K562 (cell line): ENCODE results near the gene CAV1. TPM values are rescaled to one million over a fixed set of nuclear protein-coding genes. Genes with fewer than 3 reads are reported as not detected.

Source experiments
- ARID1B ChIP-seq: fragments of 450-650 bp; IDR thresholded peaks from 2 replicates; pipeline ENCODE4 v1.6.1; 2016; ENCODE audit warnings: antibody characterized with exemption, mild to moderate bottlenecking, inconsistent platforms
- CBX5 ChIP-seq: IDR thresholded peaks from 2 replicates; pipeline ENCODE4 v1.6.1; 2014; ENCODE audit warnings: low read depth, borderline replicate concordance
- CCNT2 ChIP-seq: IDR thresholded peaks from 2 replicates; pipeline ENCODE4 v1.6.1; 2011; ENCODE audit warnings: borderline replicate concordance, low read depth, mild to moderate bottlenecking, moderate library complexity, mixed read lengths, low read length; ENCODE audit not compliant: insufficient read length; ENCODE audit errors: extremely low read depth
- FIP1L1 ChIP-seq: fragments of 200-400 bp; formaldehyde crosslinking; IDR thresholded peaks from 2 replicates; pipeline ENCODE4 v1.6.1; 2018; ENCODE audit warnings: mild to moderate bottlenecking, low read depth, low read length; ENCODE audit not compliant: poor library complexity, severe bottlenecking
- JUN ChIP-seq, 2 experiments: sonication (generic) in 1 of 2; formaldehyde crosslinking in 1 of 2; IDR thresholded peaks; 2 replicates each; pipeline versions ENCODE4 v1.6.1 to v1.8.0; 2012 to 2022; ENCODE audit warnings: borderline replicate concordance in 2 of 2, mild to moderate bottlenecking in 2 of 2, improper control_type of control experiment in 1 of 2, low read depth in 1 of 2, low read length in 1 of 2, missing genetic modification reagents in 1 of 2
- KDM5B ChIP-seq: fragments of 200-600 bp; sonication (generic); IDR thresholded peaks from 2 replicates; pipeline ENCODE4 v1.6.1; 2012; ENCODE audit warnings: low read depth, mild to moderate bottlenecking, moderate library complexity, low read length, control low read depth, inconsistent platforms; ENCODE audit not compliant: insufficient replicate concordance
- KLF1 ChIP-seq: fragments of 450-650 bp; IDR thresholded peaks from 2 replicates; pipeline ENCODE4 v1.6.1; 2016; ENCODE audit warnings: missing genetic modification characterization, missing compliant biosample characterization
- KLF13 ChIP-seq: fragments of 450-650 bp; IDR thresholded peaks from 2 replicates; pipeline ENCODE4 v1.6.1; 2016; ENCODE audit warnings: missing genetic modification characterization, low read depth, mild to moderate bottlenecking, missing compliant biosample characterization, moderate library complexity, borderline replicate concordance
- L3MBTL2 ChIP-seq: fragments of 450-650 bp; IDR thresholded peaks from 2 replicates; pipeline ENCODE4 v1.6.1; 2016; ENCODE audit warnings: mild to moderate bottlenecking, moderate library complexity
- LARP7 ChIP-seq: fragments of 450-650 bp; IDR thresholded peaks from 2 replicates; pipeline ENCODE4 v1.6.1; 2016
- MCM5 ChIP-seq: fragments of 450-650 bp; IDR thresholded peaks from 2 replicates; pipeline ENCODE4 v1.6.1; 2016; ENCODE audit warnings: low read depth
- NCOA4 ChIP-seq: fragments of 450-650 bp; IDR thresholded peaks from 2 replicates; pipeline ENCODE4 v1.6.1; 2018; ENCODE audit warnings: mild to moderate bottlenecking; ENCODE audit not compliant: partially characterized antibody
- RBBP5 ChIP-seq: fragments of 200-600 bp; sonication (generic); IDR thresholded peaks from 2 replicates; pipeline ENCODE4 v1.6.1; 2012; ENCODE audit warnings: borderline replicate concordance, mild to moderate bottlenecking, low read length, control low read depth, inconsistent platforms; ENCODE audit not compliant: insufficient read depth, poor library complexity, severe bottlenecking
- SMARCB1 ChIP-seq: IDR thresholded peaks from 2 replicates; pipeline ENCODE4 v1.6.1; 2011; ENCODE audit warnings: improper control_type of control experiment, low read depth; ENCODE audit not compliant: insufficient read length
- STAT5B ChIP-seq: fragments of 250-450 bp; sonication (Bioruptor Pico); IDR thresholded peaks from 2 replicates; pipeline ENCODE4 v1.8.0; 2021; ENCODE audit warnings: mild to moderate bottlenecking, inconsistent platforms
- TARDBP ChIP-seq: fragments of 450-650 bp; IDR thresholded peaks from 2 replicates; pipeline ENCODE4 v1.6.1; 2016
- ZBTB12 ChIP-seq: fragments of 250-450 bp; sonication (Bioruptor Pico); IDR thresholded peaks from 2 replicates; pipeline ENCODE4 v1.4.0; 2020
- ZC3H8 ChIP-seq: fragments of 450-650 bp; IDR thresholded peaks from 2 replicates; pipeline ENCODE4 v1.6.1; 2017
- ZNF395 ChIP-seq: fragments of 200-800 bp; sonication (Bioruptor generic); IDR thresholded peaks from 2 replicates; pipeline ENCODE4 v1.6.1; 2017; ENCODE audit warnings: missing genetic modification characterization, missing compliant biosample characterization
- polyA plus RNA-seq, 8 experiments: library from polyadenylated mRNA; depleted of rRNA in 4 of 8; stranded (reverse) in 5 of 8; unstranded in 3 of 8; fragments of >200 nt; fragmentation: Nextera tagmentation in 2 of 8; fragmentation: Illumina TruSeq in 1 of 8; extraction: Ambion mirVana in 2 of 8; extraction: Trizol in 1 of 8; gene quantifications; 2 replicates each; pipeline versions ENCODE4 v1.2.1 to v1.2.3, GENCODE V29; 2011 to 2014; ENCODE audit warnings: inconsistent platforms in 1 of 8, missing spikeins in 1 of 8
- total RNA-seq, 7 experiments: library from RNA; depleted of rRNA in 6 of 7; stranded (reverse); fragments of >200 nt in 6 of 7; fragmentation: Illumina TruSeq in 2 of 7; extraction: Trizol in 2 of 7; gene quantifications; 2 replicates each; pipeline versions ENCODE4 v1.2.1 to v1.2.3, GENCODE V29; 2011 to 2021; ENCODE audit warnings: low replicate concordance in 1 of 7
- TF ChIP-seq, protein P1 (sequence below): fragments of 150-350 bp; IDR thresholded peaks from 2 replicates; pipeline ENCODE4 v1.6.1; 2014; ENCODE audit warnings: low read depth, mild to moderate bottlenecking, low read length, borderline replicate concordance

Gene CAV1
- total and polyA plus RNA-seq, 9 of the 15 experiments (the other 6 are each of a cell fraction or from before 2014, with no cell fraction given), result 0.08 to 1.5 (median 0.63) TPM

GRCh38 chr7:116525913-116526861, 1.4 kb downstream of the CAV1 start (continued):
- TF ChIP-seq CBX5 (no peak), L3MBTL2 (peak; percentile 85), KLF13 (peak; percentile 84), CCNT2 (peak; percentile 96), NCOA4 (no peak), ZC3H8 (no peak), STAT5B (CRISPR knock-in tag) (no peak), KLF1 (tag) (peak; percentile 88), LARP7 (no peak), KDM5B (peak; percentile 18), SMARCB1 (no peak), TARDBP (peak; percentile 90; the same call in 1 of the 2 replicates), ZBTB12 (CRISPR knock-in tag) (no peak), JUN (IDR thresholded peaks at IDR 0.05; ENCODE audit: borderline replicate concordance, low read depth, low read length) (no peak), JUN (CRISPR knock-in tag; IDR thresholded peaks at IDR 0.05; ENCODE audit: borderline replicate concordance) (peak; percentile 27; the same call in 1 of the 2 replicates), ZNF395 (CRISPR knock-in tag) (no peak), RBBP5 (peak; percentile 44), ARID1B (peak; percentile 65), MCM5 (no peak), FIP1L1 (peak; percentile 75)
- TF ChIP-seq, protein P1, sequence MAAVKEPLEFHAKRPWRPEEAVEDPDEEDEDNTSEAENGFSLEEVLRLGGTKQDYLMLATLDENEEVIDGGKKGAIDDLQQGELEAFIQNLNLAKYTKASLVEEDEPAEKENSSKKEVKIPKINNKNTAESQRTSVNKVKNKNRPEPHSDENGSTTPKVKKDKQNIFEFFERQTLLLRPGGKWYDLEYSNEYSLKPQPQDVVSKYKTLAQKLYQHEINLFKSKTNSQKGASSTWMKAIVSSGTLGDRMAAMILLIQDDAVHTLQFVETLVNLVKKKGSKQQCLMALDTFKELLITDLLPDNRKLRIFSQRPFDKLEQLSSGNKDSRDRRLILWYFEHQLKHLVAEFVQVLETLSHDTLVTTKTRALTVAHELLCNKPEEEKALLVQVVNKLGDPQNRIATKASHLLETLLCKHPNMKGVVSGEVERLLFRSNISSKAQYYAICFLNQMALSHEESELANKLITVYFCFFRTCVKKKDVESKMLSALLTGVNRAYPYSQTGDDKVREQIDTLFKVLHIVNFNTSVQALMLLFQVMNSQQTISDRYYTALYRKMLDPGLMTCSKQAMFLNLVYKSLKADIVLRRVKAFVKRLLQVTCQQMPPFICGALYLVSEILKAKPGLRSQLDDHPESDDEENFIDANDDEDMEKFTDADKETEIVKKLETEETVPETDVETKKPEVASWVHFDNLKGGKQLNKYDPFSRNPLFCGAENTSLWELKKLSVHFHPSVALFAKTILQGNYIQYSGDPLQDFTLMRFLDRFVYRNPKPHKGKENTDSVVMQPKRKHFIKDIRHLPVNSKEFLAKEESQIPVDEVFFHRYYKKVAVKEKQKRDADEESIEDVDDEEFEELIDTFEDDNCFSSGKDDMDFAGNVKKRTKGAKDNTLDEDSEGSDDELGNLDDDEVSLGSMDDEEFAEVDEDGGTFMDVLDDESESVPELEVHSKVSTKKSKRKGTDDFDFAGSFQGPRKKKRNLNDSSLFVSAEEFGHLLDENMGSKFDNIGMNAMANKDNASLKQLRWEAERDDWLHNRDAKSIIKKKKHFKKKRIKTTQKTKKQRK, result no peak
